ENCODE results near the gene ATP6V0C. TPM values are rescaled to one million over a fixed set of nuclear protein-coding genes. Genes with fewer than 3 reads are reported as not detected.

ATP6V0C gene
- total and polyA plus RNA-seq, 2 of the 13 experiments (the other 11 are each of a cell fraction or from before 2014, with no cell fraction given) = 10.4 to 20.1 TPM

GRCh38 chr16:2531696-2532493 is 18.1 kb downstream of the ATP6V0C start (continued):
- 0 out of 2 replicates have a peak, but pooled peaks have one; percentile 44 for TF ChIP-seq E2F5 (CRISPR knock-in tag; conservative IDR thresholded peaks at IDR 0.05)
- TF ChIP-seq ELK4 (CRISPR knock-in tag; IDR thresholded peaks at IDR 0.05; ENCODE audit: borderline replicate concordance) = no peak
- peak; percentile 51 for TF ChIP-seq MED8 (CRISPR knock-in tag; IDR thresholded peaks at IDR 0.05; ENCODE audit: insufficient replicate concordance)
- TF ChIP-seq ZNF570 (CRISPR knock-in tag; IDR thresholded peaks at IDR 0.05; ENCODE audit: borderline replicate concordance) = no peak
- TF ChIP-seq ESRRA (CRISPR knock-in tag; IDR thresholded peaks at IDR 0.05; ENCODE audit: low read depth) = no peak
- no peak for TF ChIP-seq HHEX (CRISPR knock-in tag; IDR thresholded peaks at IDR 0.05)
- no peak for TF ChIP-seq HDAC2 (CRISPR knock-in tag; IDR thresholded peaks at IDR 0.05)
- peak; percentile 84 for TF ChIP-seq IRF2 (CRISPR knock-in tag; IDR thresholded peaks at IDR 0.05)
- no peak for TF ChIP-seq SMYD3 (CRISPR knock-in tag; IDR thresholded peaks at IDR 0.05)
- no peak for TF ChIP-seq TEF (CRISPR knock-in tag; IDR thresholded peaks at IDR 0.05)
- no peak for TF ChIP-seq MZF1 (CRISPR knock-in tag; IDR thresholded peaks at IDR 0.05; ENCODE audit: borderline replicate concordance)
- no peak for TF ChIP-seq ZNF552 (CRISPR knock-in tag; IDR thresholded peaks at IDR 0.05; ENCODE audit: borderline replicate concordance)
- no peak for TF ChIP-seq PTBP1 (IDR thresholded peaks at IDR 0.05; ENCODE audit: low read depth, low read length, poor library complexity, severe bottlenecking)
- TF ChIP-seq TBP (CRISPR knock-in tag; IDR thresholded peaks at IDR 0.05) = no peak
- TF ChIP-seq FUBP1 (CRISPR knock-in tag; IDR thresholded peaks at IDR 0.05; ENCODE audit: borderline replicate concordance) = no peak; the same call in 1 of the 2 replicates
- peak; percentile 52 for TF ChIP-seq ZNF567 (CRISPR knock-in tag; IDR thresholded peaks at IDR 0.05; ENCODE audit: borderline replicate concordance)
- TF ChIP-seq MXD3 (CRISPR knock-in tag; IDR thresholded peaks at IDR 0.05) = peak; percentile 57; the same call in 1 of the 2 replicates
- TF ChIP-seq ZMAT3 (CRISPR knock-in tag; conservative IDR thresholded peaks at IDR 0.05) = 0 out of 2 replicates have a peak, but pooled peaks have one; percentile 69
- TF ChIP-seq E2F2 (CRISPR knock-in tag; IDR thresholded peaks at IDR 0.05; ENCODE audit: borderline replicate concordance) = no peak
- TF ChIP-seq ATAD3A (CRISPR knock-in tag; IDR thresholded peaks at IDR 0.05) = no peak
- no peak for TF ChIP-seq ZNF24 (IDR thresholded peaks at IDR 0.05)
- TF ChIP-seq TAF1 (CRISPR knock-in tag; IDR thresholded peaks at IDR 0.05) = peak; percentile 67; the same call in 1 of the 2 replicates
- TF ChIP-seq FOXK2 (IDR thresholded peaks at IDR 0.05) = no peak
